IMR-90 (cell line): ENCODE measurements around the gene CREBBP. TPM values are rescaled to one million over a fixed set of nuclear protein-coding genes. Genes with fewer than 3 reads are reported as not detected.

Experiments used
- ATAC-seq: fragments of 200-7000 bp; cut with Tn5 transposase; 2 replicates; pipeline ENCODE4 v1.9.1; 2020; ENCODE audit warnings: low read depth, mild to moderate bottlenecking, moderate library complexity
- BruUV-seq: library from RNA; stranded (reverse); fragments of 400-500 nt; replicated peaks from 2 replicates; lab custom pipeline; 2021; lab: Mats Ljungman, UMichigan
- CTCF ChIA-PET: fragments of 300-600 bp; formaldehyde crosslinking; extraction: SDS; loops from one replicate; lab custom pipeline; 2021; ENCODE audit warnings: antibody characterized with exemption; lab: Yijun Ruan, JAX
- POLR2A ChIA-PET: fragments of 300-600 bp; sonication (Branson Sonifier 250); formaldehyde crosslinking; loops from one replicate; lab custom pipeline; 2022; ENCODE audit warnings: antibody characterized with exemption; ENCODE audit not compliant: unreplicated experiment; lab: Charles Lee
- DNase-seq: peaks from one replicate; pipeline ENCODE4 v3.0.0; 2013
- H2AFZ ChIP-seq: replicated peaks from 2 replicates; pipeline ENCODE3; 2013; ENCODE audit warnings: low read length, mild to moderate bottlenecking; ENCODE audit not compliant: poor library complexity
- H2AK5ac ChIP-seq: 2 replicates; pipeline ENCODE4 v1.6.1; 2013; ENCODE audit warnings: low read depth, low read length, inconsistent platforms
- H2AK9ac ChIP-seq: replicated peaks from 2 replicates; pipeline ENCODE3; 2013; ENCODE audit warnings: mild to moderate bottlenecking, low read depth, low read length, moderate library complexity; ENCODE audit not compliant: poor library complexity
- H2BK120ac ChIP-seq: 2 replicates; pipeline ENCODE4 v1.6.1; 2013; ENCODE audit warnings: low read depth, low read length, inconsistent platforms
- H2BK15ac ChIP-seq: 3 replicates; pipeline ENCODE4 v1.6.1; 2013; ENCODE audit warnings: low read depth, low read length, inconsistent platforms
- H2BK20ac ChIP-seq: 2 replicates; pipeline ENCODE4 v1.6.1; 2013; ENCODE audit warnings: low read depth, mild to moderate bottlenecking, inconsistent platforms, low read length, moderate library complexity
- H2BK5ac ChIP-seq: 2 replicates; pipeline ENCODE4 v1.6.1; 2013; ENCODE audit warnings: mild to moderate bottlenecking, low read depth, low read length, inconsistent platforms; ENCODE audit not compliant: poor library complexity, severe bottlenecking
- H3K14ac ChIP-seq: replicated peaks from 2 replicates; pipeline ENCODE4 v1.6.1; 2013; ENCODE audit warnings: low read depth, low read length, inconsistent platforms
- H3K18ac ChIP-seq: 2 replicates; pipeline ENCODE4 v1.6.1; 2013; ENCODE audit warnings: low read depth, low read length, control low read depth
- H3K23ac ChIP-seq: 2 replicates; pipeline ENCODE4 v1.6.1; 2013; ENCODE audit warnings: low read depth, low read length, inconsistent platforms
- H3K27ac ChIP-seq: 2 replicates; pipeline ENCODE4 v1.5.1; 2013; ENCODE audit warnings: mild to moderate bottlenecking, control low read depth, low read length; ENCODE audit not compliant: insufficient read depth
- H3K27me3 ChIP-seq: 2 replicates; pipeline ENCODE4 v1.6.1; 2013; ENCODE audit warnings: low read length; ENCODE audit not compliant: control insufficient read depth, insufficient read depth
- H3K36me3 ChIP-seq: 2 replicates; pipeline ENCODE4 v1.6.1; 2013; ENCODE audit warnings: low read length, mixed read lengths; ENCODE audit not compliant: control insufficient read depth, insufficient read depth
- H3K4ac ChIP-seq: 2 replicates; pipeline ENCODE4 v1.6.1; 2013; ENCODE audit warnings: low read depth, low read length, inconsistent platforms
- H3K4me1 ChIP-seq: 2 replicates; pipeline ENCODE4 v1.6.1; 2013; ENCODE audit warnings: low read length, mixed read lengths; ENCODE audit not compliant: control insufficient read depth, insufficient read depth
- H3K4me2 ChIP-seq: 2 replicates; pipeline ENCODE4 v1.6.1; 2013; ENCODE audit warnings: low read depth, mild to moderate bottlenecking, control low read depth, low read length, moderate library complexity
- H3K4me3 ChIP-seq: 2 replicates; pipeline ENCODE4 v1.5.1; 2013; ENCODE audit warnings: low read depth, mild to moderate bottlenecking, control low read depth, low read length, moderate library complexity; ENCODE audit not compliant: insufficient read depth
- H3K56ac ChIP-seq: 2 replicates; pipeline ENCODE4 v1.6.1; 2013; ENCODE audit warnings: low read length, inconsistent platforms; ENCODE audit not compliant: insufficient read depth; ENCODE audit errors: extremely low read depth
- H3K79me1 ChIP-seq, 2 experiments: 2 replicates each; pipeline ENCODE4 v1.6.1; 2013; ENCODE audit warnings: low read length in 2 of 2, inconsistent platforms in 1 of 2, low read depth in 1 of 2
- H3K9ac ChIP-seq: 2 replicates; pipeline ENCODE4 v1.6.1; 2013; ENCODE audit warnings: low read depth, low read length, control low read depth
- H3K9me1 ChIP-seq: 2 replicates; pipeline ENCODE4 v1.6.1; 2013; ENCODE audit warnings: low read length, inconsistent platforms; ENCODE audit not compliant: insufficient read depth
- H3K9me3 ChIP-seq: 2 replicates; pipeline ENCODE4 v1.6.1; 2013; ENCODE audit warnings: low read length; ENCODE audit not compliant: control insufficient read depth, insufficient read depth
- H4K20me1 ChIP-seq: 2 replicates; pipeline ENCODE4 v1.6.1; 2013; ENCODE audit warnings: low read length, inconsistent platforms; ENCODE audit not compliant: insufficient read depth
- H4K5ac ChIP-seq: 2 replicates; pipeline ENCODE4 v1.6.1; 2013; ENCODE audit warnings: mild to moderate bottlenecking, low read depth, low read length, control low read depth
- H4K8ac ChIP-seq, 2 experiments: 2 replicates each; pipeline ENCODE4 v1.6.1; 2013; ENCODE audit warnings: low read depth in 2 of 2, low read length in 2 of 2, control low read depth in 1 of 2, inconsistent platforms in 1 of 2
- H4K91ac ChIP-seq: 2 replicates; pipeline ENCODE4 v1.6.1; 2013; ENCODE audit warnings: low read depth, low read length, inconsistent platforms; ENCODE audit not compliant: insufficient read depth
- BHLHE40 ChIP-seq: fragments of 150-350 bp; IDR thresholded peaks from 2 replicates; pipeline ENCODE4 v1.6.1; 2016; ENCODE audit warnings: mild to moderate bottlenecking, low read depth, low read length
- CEBPB ChIP-seq: IDR thresholded peaks from 2 replicates; pipeline ENCODE4 v1.6.1; 2012; ENCODE audit warnings: low read depth, low read length, improper control_type of control experiment
- CHD1 ChIP-seq: IDR thresholded peaks from 2 replicates; pipeline ENCODE4 v1.6.1; 2012; ENCODE audit warnings: low read depth, low read length, improper control_type of control experiment
- ELK1 ChIP-seq: fragments of 150-350 bp; IDR thresholded peaks from 2 replicates; pipeline ENCODE4 v1.6.1; 2016; ENCODE audit warnings: low read depth, mild to moderate bottlenecking, low read length, moderate library complexity, borderline replicate concordance
- FOS ChIP-seq: fragments of 150-350 bp; IDR thresholded peaks from 2 replicates; pipeline ENCODE4 v1.6.1; 2016; ENCODE audit warnings: low read depth, low read length
- MAZ ChIP-seq: IDR thresholded peaks from 2 replicates; pipeline ENCODE4 v1.6.1; 2012; ENCODE audit warnings: low read depth, mild to moderate bottlenecking, low read length, improper control_type of control experiment, moderate library complexity, borderline replicate concordance
- MXI1 ChIP-seq: IDR thresholded peaks from 2 replicates; pipeline ENCODE4 v1.6.1; 2012; ENCODE audit warnings: low read depth, mild to moderate bottlenecking, low read length, moderate library complexity, borderline replicate concordance
- NFE2L2 ChIP-seq: fragments of 150-350 bp; IDR thresholded peaks from 2 replicates; pipeline ENCODE4 v1.6.1; 2016; ENCODE audit warnings: low read depth, mild to moderate bottlenecking, low read length
- POLR2A ChIP-seq: IDR thresholded peaks from 2 replicates; pipeline ENCODE4 v1.6.1; 2012; ENCODE audit warnings: mild to moderate bottlenecking, low read depth, low read length
- RAD21 ChIP-seq: IDR thresholded peaks from 2 replicates; pipeline ENCODE4 v1.6.1; 2012; ENCODE audit warnings: low read length, improper control_type of control experiment
- RCOR1 ChIP-seq: IDR thresholded peaks from 2 replicates; pipeline ENCODE4 v1.6.1; 2012; ENCODE audit warnings: mild to moderate bottlenecking, low read length, improper control_type of control experiment; ENCODE audit not compliant: insufficient replicate concordance
- SMC3 ChIP-seq: fragments of 150-350 bp; IDR thresholded peaks from 2 replicates; pipeline ENCODE4 v1.6.1; 2016; ENCODE audit warnings: low read depth, mild to moderate bottlenecking, antibody characterized with exemption, low read length, moderate library complexity
- USF2 ChIP-seq: fragments of 150-350 bp; IDR thresholded peaks from 2 replicates; pipeline ENCODE4 v1.6.1; 2017; ENCODE audit warnings: mild to moderate bottlenecking, antibody characterized with exemption, low read length, low read depth
- WGBS, 2 experiments: methylation state at CpG; one replicate each; pipeline versions ENCODE4 v1.1.5 to v1.1.7; 2013; ENCODE audit warnings: missing lambda C conversion rate in 2 of 2; ENCODE audit not compliant: insufficient read length in 1 of 2; ENCODE audit errors: extremely low coverage in 2 of 2; 5-methylcytosine and 5-hydroxymethylcytosine counted together
- dilution Hi-C: fragments of 300-500 bp; cut with HindIII; formaldehyde crosslinking; loops from one replicate; pipeline ENCODE4 v1.14.3; 2018; ENCODE audit warnings: low sequenced_read_pairs; ENCODE audit not compliant: unreplicated experiment
- in situ Hi-C: fragments of 300-500 bp; cut with MboI; formaldehyde crosslinking; loops from 3 replicates; pipeline ENCODE4 v1.14.3; 2019; ENCODE audit warnings: low sequenced_read_pairs, inconsistent platforms, mixed read lengths
- intact Hi-C: fragments of 100-400 bp; cut with micrococcal nuclease; formaldehyde crosslinking; loops from 2 replicates; pipeline ENCODE4 v1.10.0; 2022
- polyA plus RNA-seq, 3 experiments: library from polyadenylated mRNA; depleted of rRNA; stranded (reverse); fragments of >200 nt; gene quantifications; 2 replicates each; pipeline ENCODE4 v1.2.3, GENCODE V29; 2012; ENCODE audit warnings: low replicate concordance in 1 of 3
- total RNA-seq: library from RNA; depleted of rRNA; stranded (reverse); fragments of >200 nt; gene quantifications from 2 replicates; pipeline ENCODE4 v1.2.3, GENCODE V29; 2012

CREBBP gene
- total and polyA plus RNA-seq, 2 of the 4 experiments (the other 2 are of a cell fraction): 7.3 to 12.5 TPM

DNA sequence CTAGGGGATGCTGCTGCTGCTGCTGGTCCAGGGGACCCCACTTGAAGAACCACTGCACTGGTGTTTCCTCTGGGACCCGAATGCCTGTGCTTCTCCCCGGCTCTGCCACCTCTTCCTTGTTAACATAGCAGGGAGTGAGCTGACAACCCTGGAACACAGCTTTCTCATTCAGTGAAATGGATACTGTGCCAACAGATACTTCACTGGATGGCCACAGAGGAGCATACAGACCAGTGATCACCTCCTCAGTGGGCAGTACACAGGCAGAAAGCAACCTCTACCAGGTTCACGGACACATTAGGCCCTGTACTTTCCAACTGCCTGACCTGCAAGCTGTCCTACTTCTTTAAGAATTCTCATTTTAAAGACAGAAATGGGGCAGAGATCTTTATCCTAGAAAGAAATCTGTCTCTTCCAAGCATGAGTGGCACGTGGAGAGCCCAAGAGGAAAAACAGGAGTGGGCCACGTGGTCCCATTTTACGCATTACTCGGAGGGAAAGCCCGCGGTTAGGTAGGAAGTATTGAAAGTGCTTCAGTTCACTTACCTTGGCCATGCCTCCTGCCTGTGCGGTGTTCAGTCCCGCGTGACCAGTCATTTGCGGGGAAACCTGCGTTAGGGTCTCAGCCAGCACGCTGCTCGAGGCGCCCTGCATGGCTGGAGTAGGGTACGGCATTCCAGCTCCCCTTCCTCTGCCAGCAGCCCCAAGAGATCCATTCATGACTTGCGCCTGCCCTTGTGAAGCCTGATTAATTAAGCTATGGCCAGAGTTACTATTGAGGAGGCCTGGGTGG lies 30.6 kb downstream of the CREBBP start (continued):
- TF ChIP-seq ELK1: no peak
- TF ChIP-seq RCOR1: no peak

DNA sequence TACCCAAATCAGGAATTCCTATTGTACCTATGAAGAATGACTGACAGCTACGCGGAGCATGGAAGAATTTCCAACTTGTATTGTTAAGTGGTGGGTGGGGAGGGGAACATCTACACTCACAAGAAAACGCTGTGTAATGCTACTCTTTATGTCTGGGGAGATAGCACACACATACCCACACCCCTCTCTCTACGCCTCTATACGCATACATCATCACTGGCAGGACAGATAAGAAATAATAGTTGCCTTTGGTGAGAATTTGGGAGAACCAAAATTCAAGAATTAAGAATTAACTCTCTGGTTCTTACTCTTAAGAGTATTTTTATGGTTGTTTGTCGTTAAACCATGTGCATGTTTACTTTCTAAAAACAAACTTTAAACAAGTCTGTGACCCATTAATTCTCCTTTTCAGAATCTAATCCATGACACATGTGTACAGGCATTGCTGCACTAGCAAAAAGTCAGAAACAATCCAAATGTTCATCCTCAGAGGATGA lies 33.9 kb downstream of the CREBBP start:
- H3K4me1 ChIP-seq: peaks cover 23% of the 10 kb centered on the region
- H3K27me3 ChIP-seq: no peaks in the 10 kb centered on the region
- no peak overlapping the region for H3K4me3 ChIP-seq
- no peak for ATAC-seq
- H4K8ac ChIP-seq: no peak overlapping the region
- H3K9ac ChIP-seq: no peak overlapping the region
- no peak overlapping the region for H3K4ac ChIP-seq
- dilution Hi-C loops: no loop called here
- H3K14ac ChIP-seq: no peak overlapping the region; the same call in 1 of the 2 replicates
- peaks cover 25% of the 10 kb centered on the region for H3K9me1 ChIP-seq
- POLR2A ChIA-PET: no interaction called here
- H2AFZ ChIP-seq: no peak overlapping the region
- no peak overlapping the region for H2BK5ac ChIP-seq
- no CpG with 5 or more reads among the region's 6 CpGs for WGBS, 2 experiments
- no peak overlapping the region for H2BK15ac ChIP-seq
- H3K23ac ChIP-seq: no peak overlapping the region; the same call in 1 of the 2 replicates
- BruUV-seq: no TSS peak
- in situ Hi-C loops: no loop called here
- H3K27ac ChIP-seq: no peak overlapping the region
- H3K18ac ChIP-seq: no peak overlapping the region
- no peak overlapping the region for H2BK20ac ChIP-seq
- CTCF ChIA-PET: no interaction called here
- peaks cover 90% of the 10 kb centered on the region for H4K20me1 ChIP-seq
- DNase-seq: no peak
- no peaks in the 10 kb centered on the region for H3K9me3 ChIP-seq
- H2AK5ac ChIP-seq: no peak overlapping the region
- H3K56ac ChIP-seq: no peak overlapping the region
- H3K79me1 ChIP-seq: peaks cover 35 to 79% of the 10 kb centered on the region in 2 experiments
- no peak overlapping the region for H3K4me2 ChIP-seq
- H2AK9ac ChIP-seq: no peak overlapping the region
- H3K36me3 ChIP-seq: peaks cover 15% of the 10 kb centered on the region
- H4K5ac ChIP-seq: no peak overlapping the region
- H4K91ac ChIP-seq: no peak overlapping the region
- H2BK120ac ChIP-seq: no peak overlapping the region
- intact Hi-C loops: no loop called here
- TF ChIP-seq POLR2A: no peak
- TF ChIP-seq ELK1: no peak
- TF ChIP-seq SMC3: no peak
- TF ChIP-seq RAD21: no peak
- TF ChIP-seq CEBPB: no peak
- TF ChIP-seq BHLHE40: no peak
- no peak for TF ChIP-seq MAZ
- no peak for TF ChIP-seq MXI1
- TF ChIP-seq FOS: no peak
- TF ChIP-seq USF2: no peak
- no peak for TF ChIP-seq RCOR1
- TF ChIP-seq CHD1: no peak
- TF ChIP-seq NFE2L2: no peak
